ENCODE data around the gene RPS15. TPM values are rescaled to one million over a fixed set of nuclear protein-coding genes. Genes with fewer than 3 reads are reported as not detected.

The RPS15 gene
- total RNA-seq, 6 experiments from 2014 or later, result 334 to 1,615 (median 355) TPM

- Histone ChIP-seq H3K4me3 (peak overlapping the region in 1 of 3 donors; percentile 10), H3K9me3 (no peaks in the 10 kb centered on the region), H3K27ac (peak overlapping the region in 2 of 3 donors; percentile 37 to 62), H3K36me3 (peaks cover 0 to 44% (median 22%) of the 10 kb centered on the region in 4 donors), H3K4me1 (peaks cover 0 to 21% (median 11%) of the 10 kb centered on the region in 4 donors), H3K27me3 (no peaks in the 10 kb centered on the region)
- peak; percentile 54 to 83 (median 67) for DNase-seq
- no peak for TF ChIP-seq POLR2A (IDR thresholded peaks at IDR 0.05)
- no peak for TF ChIP-seq CTCF (IDR thresholded peaks at IDR 0.05)
- peak; percentile 73 to 90 (median 76) for ATAC-seq
- intact Hi-C loops (cut with DNase I), result no loop called here
- WGBS (ENCODE audit: insufficient coverage, low coverage, low lambda C conversion rate, missing lambda C conversion rate), result 64% methylated on average over 22 of the region's 42 CpGs
Measured at GRCh38 chr19:1424192-1424955, 13.8 kb upstream of the RPS15 start.

- Histone ChIP-seq H3K36me3 (peaks cover 0 to 50% (median 20%) of the 10 kb centered on the region in 4 donors), H3K9me3 (no peaks in the 10 kb centered on the region), H3K27me3 (no peaks in the 10 kb centered on the region), H3K4me3 (no peak overlapping the region), H3K27ac (peak overlapping the region in 1 of 3 donors; percentile 37), H3K4me1 (peaks cover 0 to 21% (median 11%) of the 10 kb centered on the region in 4 donors)
- DNase-seq (no peak), ATAC-seq (peak in 2 of 4 donors; percentile 37 to 41)
- intact Hi-C loops (cut with DNase I), result no loop called here
- 80% methylated on average over 15 of the region's 33 CpGs for WGBS (ENCODE audit: insufficient coverage, low coverage, low lambda C conversion rate, missing lambda C conversion rate)
- TF ChIP-seq CTCF (IDR thresholded peaks at IDR 0.05), result no peak
- no peak for TF ChIP-seq POLR2A (IDR thresholded peaks at IDR 0.05)
Measured at GRCh38 chr19:1425102-1425837, 12.9 kb upstream of the RPS15 start.

GRCh38 chr19:1425902-1426301 lies 12.3 kb upstream of the RPS15 start:
- H3K9me3 ChIP-seq, result no peaks in the 10 kb centered on the region
- intact Hi-C loops (cut with DNase I), result no loop called here
- no peaks in the 10 kb centered on the region for H3K27me3 ChIP-seq
- H3K4me3 ChIP-seq, result no peak overlapping the region
- DNase-seq (no peak), ATAC-seq (no peak)
- WGBS (ENCODE audit: insufficient coverage, low coverage, low lambda C conversion rate, missing lambda C conversion rate), result 93% methylated on average over 9 of the region's 14 CpGs
- H3K36me3 ChIP-seq, result peaks cover 0 to 47% (median 16%) of the 10 kb centered on the region in 4 donors
- H3K27ac ChIP-seq, result no peak overlapping the region
- TF ChIP-seq CTCF (IDR thresholded peaks at IDR 0.05) (no peak), POLR2A (IDR thresholded peaks at IDR 0.05) (no peak)
- peaks cover 0 to 21% (median 11%) of the 10 kb centered on the region in 4 donors for H3K4me1 ChIP-seq

- H3K36me3 ChIP-seq, result peaks cover 0 to 43% (median 12%) of the 10 kb centered on the region in 4 donors
- intact Hi-C loops (cut with DNase I), result no loop called here
- DNase-seq (no peak), ATAC-seq (no peak)
- H3K4me3 ChIP-seq, result no peak overlapping the region
- TF ChIP-seq POLR2A (IDR thresholded peaks at IDR 0.05) (no peak), CTCF (IDR thresholded peaks at IDR 0.05) (no peak)
- WGBS (ENCODE audit: insufficient coverage, low coverage, low lambda C conversion rate, missing lambda C conversion rate), result 75% methylated on average over 3 of the region's 9 CpGs
- H3K27me3 ChIP-seq, result no peaks in the 10 kb centered on the region
- H3K9me3 ChIP-seq, result no peaks in the 10 kb centered on the region
- peaks cover 0 to 21% (median 11%) of the 10 kb centered on the region in 4 donors for H3K4me1 ChIP-seq
- no peak overlapping the region for H3K27ac ChIP-seq
Measured at GRCh38 chr19:1426736-1427135, 11.5 kb upstream of the RPS15 start.

Data from right lobe of liver (tissue), 6 donors.